Upper lobe of left lung (tissue), 6 donors: ENCODE measurements around the gene NFATC2IP. TPM values are rescaled to one million over a fixed set of nuclear protein-coding genes. Genes with fewer than 3 reads are reported as not detected.
A peak's percentile ranks its signal among the peaks of the same experiment; 100 is the strongest.

Experiments used
- ATAC-seq, 2 donors: fragments of 200-7000 bp; cut with Tn5 transposase; one replicate each; pipeline ENCODE4 v1.9.1; 2022; ENCODE audit warnings: mild to moderate bottlenecking in 2 of 2, moderate library complexity in 2 of 2; ENCODE audit not compliant: low FRiP score in 2 of 2
- DNase-seq, 2 donors: peaks; one replicate each; pipeline ENCODE4 v3.0.0-alpha.2; 2019 to 2020
- H3K27ac ChIP-seq, 4 donors: fragments of 200-600 bp; sonication (generic); one replicate each; pipeline ENCODE4 v1.5.1; 2016 to 2019
- H3K27me3 ChIP-seq, 4 donors: fragments of 200-600 bp; sonication (generic); one replicate each; pipeline ENCODE4 v1.5.1; 2017 to 2019
- H3K36me3 ChIP-seq, 4 donors: fragments of 200-600 bp; sonication (generic); one replicate each; pipeline ENCODE4 v1.5.1; 2016 to 2019
- H3K4me1 ChIP-seq, 4 donors: fragments of 200-600 bp; sonication (generic); one replicate each; pipeline ENCODE4 v1.5.1; 2018 to 2019
- H3K4me3 ChIP-seq, 4 donors: fragments of 200-600 bp; sonication (generic); one replicate each; pipeline ENCODE4 v1.5.1; 2017 to 2019; ENCODE audit warnings: mild to moderate bottlenecking in 2 of 4, moderate library complexity in 1 of 4
- H3K9me3 ChIP-seq, 4 donors: fragments of 200-600 bp; sonication (generic); one replicate each; pipeline ENCODE4 v1.5.1; 2018 to 2019
- CTCF ChIP-seq, 6 experiments: fragments of 450-650 bp in 4 of 6; fragments of 200-600 bp in 2 of 6; sonication (generic) in 2 of 6; IDR thresholded peaks; one replicate each; pipeline ENCODE4 v1.5.1; 2016 to 2019; ENCODE audit warnings: antibody characterized with exemption in 6 of 6
- EP300 ChIP-seq, 4 donors: sonication (generic); formaldehyde crosslinking; IDR thresholded peaks; one replicate each; pipeline ENCODE4 v1.5.1; 2017; ENCODE audit warnings: antibody characterized with exemption in 4 of 4, control low read depth in 2 of 4
- POLR2A ChIP-seq, 4 donors: fragments of 450-650 bp; IDR thresholded peaks; one replicate each; pipeline ENCODE4 v1.5.1; 2016 to 2017; ENCODE audit warnings: antibody characterized with exemption in 4 of 4, mild to moderate bottlenecking in 2 of 4
- POLR2AphosphoS5 ChIP-seq, 2 donors: sonication (generic); formaldehyde crosslinking; IDR thresholded peaks; one replicate each; pipeline ENCODE4 v1.5.1; 2017; ENCODE audit warnings: antibody characterized with exemption in 2 of 2
- WGBS, 2 donors: methylation state at CpG; one replicate each; pipeline ENCODE4 v1.1.5; 2017 to 2018; 5-methylcytosine and 5-hydroxymethylcytosine counted together
- total RNA-seq, 6 donors: library from RNA; depleted of rRNA in 4 of 6; stranded (reverse); fragments of >200 nt in 4 of 6; gene quantifications; one replicate each; pipeline versions ENCODE4 v1.1.0 to v1.2.1, GENCODE V29; 2016 to 2021
- donor health status: DM: no; HTN: no; CAD: no; lungs with moderate emphysema.
- donor health status: DM: no; HTN: yes; CAD: no; lungs with severe emphysema.

Gene NFATC2IP
- total RNA-seq, 6 donors from 2014 or later: 24.6 to 62.9 (median 34.9) TPM

DNA sequence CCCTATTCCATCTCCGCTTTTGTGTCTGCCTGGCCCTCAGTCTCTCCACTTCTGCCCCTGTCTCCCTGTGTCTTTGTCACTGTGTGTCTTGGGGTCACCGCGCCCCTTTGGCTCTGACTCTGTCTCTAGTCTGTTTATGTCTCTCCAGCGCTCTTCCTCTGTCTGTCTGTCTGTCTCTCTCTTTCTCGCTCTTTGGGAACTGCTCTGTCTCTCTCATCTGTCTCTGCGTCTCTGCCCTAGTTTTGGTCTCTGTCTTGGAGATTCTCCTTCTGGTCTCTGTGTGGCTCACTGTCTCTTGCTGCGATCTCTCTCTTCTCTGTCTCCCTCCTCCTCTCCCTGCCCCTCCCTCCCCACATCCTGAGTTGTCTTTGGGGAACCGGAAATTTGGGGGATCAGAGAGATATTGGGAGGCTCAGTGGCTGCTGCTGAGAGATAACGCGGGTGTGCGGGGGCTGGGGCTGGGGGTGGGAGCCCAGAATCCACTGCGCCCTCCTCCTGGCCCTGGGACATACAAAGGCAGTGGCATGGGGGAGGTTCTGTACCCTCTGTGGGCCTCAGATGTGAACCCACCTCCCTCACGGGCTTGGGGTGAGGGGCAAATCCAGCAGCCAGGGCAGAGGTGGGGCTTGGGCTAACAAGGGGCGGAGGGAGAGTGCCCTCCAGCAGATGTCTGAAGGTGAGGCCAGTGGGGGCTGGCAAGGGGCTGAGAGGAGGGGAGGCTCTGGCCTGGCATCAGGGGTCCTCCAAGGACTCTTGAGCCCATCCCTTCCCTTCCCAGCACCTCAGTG, 58.5 kb downstream of the NFATC2IP start:
- Histone ChIP-seq H3K9me3 (no peaks in the 10 kb centered on the region), H3K4me3 (no peak overlapping the region), H3K27me3 (no peaks in the 10 kb centered on the region), H3K4me1 (peaks cover 0 to 12% (median 1%) of the 10 kb centered on the region in 4 donors), H3K27ac (peak overlapping the region in 1 of 4 donors; percentile 31), H3K36me3 (no peaks in the 10 kb centered on the region)
- WGBS, 2 donors: 47 to 52% methylated on average over 13 of the region's 14 CpGs
- TF ChIP-seq POLR2AphosphoS5 (IDR thresholded peaks at IDR 0.05) (no peak), EP300 (IDR thresholded peaks at IDR 0.05) (no peak), CTCF (IDR thresholded peaks at IDR 0.05) (no peak), POLR2A (IDR thresholded peaks at IDR 0.05) (no peak)
- ATAC-seq: peak in 1 of 2 donors; percentile 35
- DNase-seq: no peak

DNA sequence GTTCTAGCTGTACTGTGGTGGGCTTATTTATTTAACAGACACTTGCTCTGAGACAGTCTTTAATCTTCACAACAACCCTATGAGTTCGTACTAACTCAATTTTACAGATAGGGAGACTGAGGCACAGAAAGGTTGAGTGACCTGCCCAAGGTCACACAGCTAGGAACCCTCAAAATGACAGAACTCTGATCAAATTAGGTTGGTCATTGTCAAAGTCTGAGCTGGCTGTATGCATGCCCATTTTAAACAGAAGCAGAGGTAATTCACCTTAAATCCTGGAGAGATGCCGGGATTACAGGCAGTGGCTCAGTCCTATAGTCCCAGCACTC, 59.1 kb downstream of the NFATC2IP start:
- TF ChIP-seq POLR2AphosphoS5 (IDR thresholded peaks at IDR 0.05) (no peak), POLR2A (IDR thresholded peaks at IDR 0.05) (no peak), EP300 (IDR thresholded peaks at IDR 0.05) (no peak), CTCF (IDR thresholded peaks at IDR 0.05) (no peak)
- no peaks in the 10 kb centered on the region for H3K9me3 ChIP-seq
- no peaks in the 10 kb centered on the region for H3K36me3 ChIP-seq
- H3K27ac ChIP-seq: peak overlapping the region in 1 of 4 donors; percentile 31
- peaks cover 0 to 12% (median 1%) of the 10 kb centered on the region in 4 donors for H3K4me1 ChIP-seq
- DNase-seq (no peak), ATAC-seq (no peak)
- H3K4me3 ChIP-seq: no peak overlapping the region
- 88 to 93% methylated on average over 2 of the region's 2 CpGs for WGBS, 2 donors
- no peaks in the 10 kb centered on the region for H3K27me3 ChIP-seq

GRCh38 chr16:29011112-29011511, 60.4 kb downstream of the NFATC2IP start:
- WGBS, 2 donors: 73 to 77% methylated on average over 8 of the region's 8 CpGs
- no peak for TF ChIP-seq POLR2A (IDR thresholded peaks at IDR 0.05)
- TF ChIP-seq CTCF (IDR thresholded peaks at IDR 0.05): no peak

GRCh38 chr16:29011851-29012250, 61.1 kb downstream of the NFATC2IP start:
- Histone ChIP-seq H3K27ac (no peak overlapping the region), H3K36me3 (no peaks in the 10 kb centered on the region), H3K4me3 (no peak overlapping the region), H3K4me1 (peaks cover 0 to 12% (median 1%) of the 10 kb centered on the region in 4 donors), H3K27me3 (no peaks in the 10 kb centered on the region), H3K9me3 (no peaks in the 10 kb centered on the region)
- TF ChIP-seq POLR2A (IDR thresholded peaks at IDR 0.05) (no peak), POLR2AphosphoS5 (IDR thresholded peaks at IDR 0.05) (no peak), EP300 (IDR thresholded peaks at IDR 0.05) (no peak), CTCF (IDR thresholded peaks at IDR 0.05) (no peak)
- no peak for DNase-seq
- ATAC-seq: no peak
- 91 to 95% methylated on average over 4 of the region's 4 CpGs for WGBS, 2 donors

More at GRCh38 chr16:29011112-29011511, 60.4 kb downstream of the NFATC2IP start:
- ATAC-seq: no peak
- no peak for DNase-seq
- H3K36me3 ChIP-seq: no peaks in the 10 kb centered on the region
- no peak overlapping the region for H3K4me3 ChIP-seq
- peaks cover 0 to 12% (median 1%) of the 10 kb centered on the region in 4 donors for H3K4me1 ChIP-seq
- H3K27me3 ChIP-seq: no peaks in the 10 kb centered on the region
- no peak overlapping the region for H3K27ac ChIP-seq
- no peaks in the 10 kb centered on the region for H3K9me3 ChIP-seq
